Parathyroid adenoma (tissue), 2 donors: ENCODE results near the gene SPHKAP.

Source experiments
- H2AFZ ChIP-seq: fragments of 300-600 bp; sonication (generic); one replicate; pipeline ENCODE4 v1.7.0; 2017; ENCODE audit warnings: antibody characterized with exemption, mild to moderate bottlenecking
- H3K27ac ChIP-seq: fragments of 300-600 bp; sonication (generic); one replicate; pipeline ENCODE4 v1.7.0; 2017
- H3K27me3 ChIP-seq: fragments of 300-600 bp; sonication (generic); one replicate; pipeline ENCODE4 v1.7.0; 2017; ENCODE audit warnings: low read length; ENCODE audit not compliant: control insufficient read depth, insufficient read depth
- H3K36me3 ChIP-seq: fragments of 300-600 bp; sonication (generic); one replicate; pipeline ENCODE4 v1.7.0; 2017; ENCODE audit warnings: low read length; ENCODE audit not compliant: control insufficient read depth, insufficient read depth
- H3K4me1 ChIP-seq: fragments of 300-600 bp; sonication (generic); one replicate; pipeline ENCODE4 v1.7.0; 2017; ENCODE audit warnings: control low read depth
- H3K4me2 ChIP-seq: fragments of 300-600 bp; sonication (generic); one replicate; pipeline ENCODE4 v1.7.0; 2017; ENCODE audit warnings: low read length
- H3K4me3 ChIP-seq: fragments of 300-600 bp; sonication (generic); one replicate; pipeline ENCODE4 v1.7.0; 2017; ENCODE audit warnings: low read depth, low read length
- H3K79me2 ChIP-seq: fragments of 300-600 bp; sonication (generic); one replicate; pipeline ENCODE4 v1.7.0; 2017; ENCODE audit warnings: control low read depth
- H3K9ac ChIP-seq: fragments of 300-600 bp; sonication (generic); one replicate; pipeline ENCODE4 v1.7.0; 2017; ENCODE audit warnings: mild to moderate bottlenecking
- H3K9me3 ChIP-seq: fragments of 300-600 bp; sonication (generic); one replicate; pipeline ENCODE4 v1.7.0; 2017; ENCODE audit warnings: low read length; ENCODE audit not compliant: control insufficient read depth
- CTCF ChIP-seq: fragments of 300-600 bp; sonication (generic); IDR thresholded peaks from one replicate; pipeline ENCODE4 v1.7.0; 2017; ENCODE audit warnings: antibody characterized with exemption, mild to moderate bottlenecking
- donor health status: primary hyperparathyroidism.

SPHKAP gene

DNA sequence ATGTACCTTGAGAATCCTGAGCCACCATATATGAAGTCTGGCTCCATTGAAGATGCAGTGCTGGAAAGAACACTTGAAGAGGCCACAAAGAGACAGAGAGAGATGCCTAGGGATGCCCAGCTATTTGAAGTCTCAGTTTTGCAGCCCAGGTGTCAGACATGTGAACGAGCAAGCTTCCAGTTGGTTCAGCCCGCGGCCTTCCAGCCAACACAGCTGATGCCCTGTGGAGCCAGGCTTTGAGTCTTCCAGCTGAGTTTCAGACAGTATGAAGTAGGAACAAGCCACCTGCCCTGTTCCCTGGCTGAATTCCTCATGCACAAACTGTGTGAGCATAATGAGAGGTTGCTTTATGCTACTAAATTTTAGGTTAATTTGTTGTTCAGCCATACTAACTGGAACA, 108.8 kb downstream of the SPHKAP start:
- Histone ChIP-seq H2AFZ (no peak overlapping the region), H3K79me2 (no peaks in the 10 kb centered on the region), H3K4me2 (no peak overlapping the region), H3K36me3 (no peaks in the 10 kb centered on the region), H3K9me3 (no peaks in the 10 kb centered on the region), H3K27ac (no peak overlapping the region), H3K4me1 (no peaks in the 10 kb centered on the region), H3K9ac (no peak overlapping the region), H3K27me3 (no peaks in the 10 kb centered on the region), H3K4me3 (no peak overlapping the region)
- TF ChIP-seq CTCF: no peak

DNA sequence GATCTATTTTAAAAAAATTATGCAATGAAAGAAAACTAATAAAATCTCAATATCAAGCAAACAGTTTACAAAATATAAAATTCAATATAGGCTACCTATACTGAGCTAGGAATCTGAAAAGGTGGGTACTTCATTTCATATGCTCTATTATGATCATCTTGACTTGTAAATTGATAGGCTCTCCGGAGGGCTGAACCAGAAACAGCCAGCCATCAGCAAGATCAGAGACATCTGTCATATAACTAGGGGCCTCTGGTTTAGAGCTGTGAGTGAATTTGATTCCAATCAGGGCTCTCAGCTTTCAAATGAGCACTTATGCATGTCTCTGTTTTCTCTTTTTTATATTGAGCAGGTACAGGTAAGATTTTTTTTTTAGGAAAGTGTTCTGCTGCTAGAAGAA, 114.2 kb downstream of the SPHKAP start:
- no peak overlapping the region for H2AFZ ChIP-seq
- H3K4me3 ChIP-seq: no peak overlapping the region
- H3K79me2 ChIP-seq: no peaks in the 10 kb centered on the region
- no peak for TF ChIP-seq CTCF
- no peaks in the 10 kb centered on the region for H3K4me1 ChIP-seq
- H3K4me2 ChIP-seq: no peak overlapping the region
- H3K27ac ChIP-seq: no peak overlapping the region
- H3K36me3 ChIP-seq: no peaks in the 10 kb centered on the region
- H3K27me3 ChIP-seq: no peaks in the 10 kb centered on the region
- H3K9me3 ChIP-seq: no peaks in the 10 kb centered on the region
- H3K9ac ChIP-seq: no peak overlapping the region

- H2AFZ ChIP-seq: no peak overlapping the region
- no peaks in the 10 kb centered on the region for H3K79me2 ChIP-seq
- no peaks in the 10 kb centered on the region for H3K4me1 ChIP-seq
- H3K27ac ChIP-seq: no peak overlapping the region
- no peak overlapping the region for H3K4me2 ChIP-seq
- no peak for TF ChIP-seq CTCF
- no peak overlapping the region for H3K4me3 ChIP-seq
- no peaks in the 10 kb centered on the region for H3K9me3 ChIP-seq
- H3K36me3 ChIP-seq: no peaks in the 10 kb centered on the region
- H3K9ac ChIP-seq: no peak overlapping the region
- no peaks in the 10 kb centered on the region for H3K27me3 ChIP-seq
Measured at GRCh38 chr2:228066126-228066798, 115.2 kb downstream of the SPHKAP start.

DNA sequence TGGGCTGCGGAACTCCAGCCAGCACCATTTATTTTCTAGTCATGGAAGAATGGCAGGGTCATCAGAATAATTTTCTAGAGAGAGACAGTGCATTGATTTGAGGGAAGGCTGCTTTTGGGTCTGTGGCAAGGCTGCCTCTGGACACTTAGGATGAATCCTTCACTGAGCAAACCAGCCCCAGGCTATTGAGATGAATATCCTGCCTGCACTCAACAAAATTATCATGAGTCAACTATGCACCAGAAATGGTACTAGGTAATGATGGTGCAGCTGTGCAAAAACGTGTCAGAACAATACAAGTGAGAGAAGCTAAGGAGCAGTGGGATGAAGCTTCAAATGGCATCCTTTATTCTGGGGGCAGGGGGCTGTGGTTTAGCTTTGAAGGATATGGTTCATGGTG, 115.8 kb downstream of the SPHKAP start:
- no peak for TF ChIP-seq CTCF
- Histone ChIP-seq H3K4me2 (no peak overlapping the region), H3K4me3 (no peak overlapping the region), H3K27me3 (no peaks in the 10 kb centered on the region), H3K36me3 (no peaks in the 10 kb centered on the region), H3K9me3 (no peaks in the 10 kb centered on the region), H2AFZ (no peak overlapping the region), H3K4me1 (no peaks in the 10 kb centered on the region), H3K79me2 (no peaks in the 10 kb centered on the region), H3K9ac (no peak overlapping the region), H3K27ac (no peak overlapping the region)

DNA sequence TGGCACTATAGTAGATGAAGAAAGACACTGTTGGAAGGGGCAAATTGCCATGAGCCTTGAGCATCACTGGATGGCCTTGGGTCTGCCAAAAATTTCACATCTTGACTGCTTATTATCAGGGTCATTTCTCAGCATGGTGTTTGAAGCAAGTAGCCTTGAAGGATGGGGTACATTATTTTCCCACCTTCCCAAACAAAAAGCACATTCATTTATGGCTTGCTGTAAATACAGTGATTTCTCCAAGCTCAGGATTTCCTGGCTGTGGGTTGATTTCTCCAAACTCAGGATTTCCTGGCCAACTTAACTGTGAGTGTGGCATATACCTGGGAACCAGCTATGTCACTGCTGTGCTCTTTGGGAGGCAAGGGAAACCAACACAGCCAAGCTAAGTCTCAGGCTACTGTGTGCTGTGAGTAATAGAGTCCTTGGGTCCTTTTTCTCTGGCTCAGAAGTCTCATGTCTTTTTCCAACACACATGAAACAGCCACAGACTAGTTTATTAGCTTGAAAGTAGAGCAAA, 116.6 kb downstream of the SPHKAP start:
- no peak overlapping the region for H3K4me2 ChIP-seq
- no peak for TF ChIP-seq CTCF
- no peaks in the 10 kb centered on the region for H3K9me3 ChIP-seq
- H3K36me3 ChIP-seq: no peaks in the 10 kb centered on the region
- no peak overlapping the region for H2AFZ ChIP-seq
- no peak overlapping the region for H3K4me3 ChIP-seq
- H3K27ac ChIP-seq: no peak overlapping the region
- H3K27me3 ChIP-seq: no peaks in the 10 kb centered on the region
- no peaks in the 10 kb centered on the region for H3K79me2 ChIP-seq
- H3K4me1 ChIP-seq: no peaks in the 10 kb centered on the region
- no peak overlapping the region for H3K9ac ChIP-seq
